Neutrophil (primary cell): ENCODE data around the gene IVNS1ABP.

ENCODE experiments used
- H3K27ac ChIP-seq: fragments of 200-600 bp; sonication (generic); 2 replicates; pipeline ENCODE4 v1.5.1; 2016; ENCODE audit warnings: mild to moderate bottlenecking, moderate library complexity
- H3K27me3 ChIP-seq: fragments of 200-600 bp; sonication (generic); 2 replicates; pipeline ENCODE4 v1.6.0; 2016; ENCODE audit warnings: mild to moderate bottlenecking
- H3K36me3 ChIP-seq: fragments of 200-600 bp; sonication (generic); 2 replicates; pipeline ENCODE4 v1.5.1; 2017
- H3K4me1 ChIP-seq, 2 experiments: fragments of 200-600 bp in 1 of 2; sonication (generic) in 1 of 2; 1 replicate in 1 of 2; 2 replicates in 1 of 2; pipeline versions ENCODE4 v1.5.1 to v1.6.1; 2013 to 2016; ENCODE audit warnings: low read depth in 1 of 2, low read length in 1 of 2, mild to moderate bottlenecking in 1 of 2, moderate library complexity in 1 of 2; ENCODE audit not compliant: control insufficient read depth in 1 of 2, insufficient read depth in 1 of 2
- H3K4me3 ChIP-seq, 2 experiments: fragments of 200-600 bp in 1 of 2; sonication (generic) in 1 of 2; 1 replicate in 1 of 2; 2 replicates in 1 of 2; pipeline ENCODE4 v1.5.1; 2013 to 2016; ENCODE audit warnings: low read depth in 1 of 2, low read length in 1 of 2, mild to moderate bottlenecking in 1 of 2, moderate library complexity in 1 of 2
- H3K9me3 ChIP-seq: fragments of 200-600 bp; sonication (generic); 2 replicates; pipeline ENCODE4 v1.5.1; 2016
- TF ChIP-seq, protein P1 (sequence below): fragments of 200-600 bp; sonication (generic); IDR thresholded peaks from 2 replicates; pipeline ENCODE4 v1.5.1; 2016; ENCODE audit warnings: antibody characterized with exemption

IVNS1ABP gene

DNA sequence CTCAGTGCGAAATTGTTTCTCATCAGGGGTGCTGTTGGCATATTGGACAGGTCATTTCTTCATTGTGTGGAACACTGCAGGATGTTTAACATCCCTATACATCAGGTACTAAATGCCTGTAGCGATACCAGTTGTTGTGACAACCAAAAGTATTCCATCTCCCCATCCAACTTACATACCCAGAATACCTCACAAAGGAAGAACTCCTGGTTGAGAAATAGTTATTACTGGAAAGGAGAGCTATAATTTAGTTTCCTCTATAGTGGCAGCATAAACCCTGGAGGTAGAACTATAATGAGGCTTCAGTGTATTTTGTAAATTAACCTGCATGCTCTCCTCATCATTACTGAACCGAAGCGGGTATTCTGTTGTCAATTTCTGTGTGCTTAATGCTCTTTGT is 45.1 kb downstream of the IVNS1ABP start:
- Histone ChIP-seq H3K4me1 (no peaks in the 10 kb centered on the region), H3K4me3 (no peak overlapping the region), H3K36me3 (no peaks in the 10 kb centered on the region), H3K9me3 (no peaks in the 10 kb centered on the region), H3K27ac (no peak overlapping the region), H3K27me3 (no peaks in the 10 kb centered on the region)
- TF ChIP-seq, protein P1, sequence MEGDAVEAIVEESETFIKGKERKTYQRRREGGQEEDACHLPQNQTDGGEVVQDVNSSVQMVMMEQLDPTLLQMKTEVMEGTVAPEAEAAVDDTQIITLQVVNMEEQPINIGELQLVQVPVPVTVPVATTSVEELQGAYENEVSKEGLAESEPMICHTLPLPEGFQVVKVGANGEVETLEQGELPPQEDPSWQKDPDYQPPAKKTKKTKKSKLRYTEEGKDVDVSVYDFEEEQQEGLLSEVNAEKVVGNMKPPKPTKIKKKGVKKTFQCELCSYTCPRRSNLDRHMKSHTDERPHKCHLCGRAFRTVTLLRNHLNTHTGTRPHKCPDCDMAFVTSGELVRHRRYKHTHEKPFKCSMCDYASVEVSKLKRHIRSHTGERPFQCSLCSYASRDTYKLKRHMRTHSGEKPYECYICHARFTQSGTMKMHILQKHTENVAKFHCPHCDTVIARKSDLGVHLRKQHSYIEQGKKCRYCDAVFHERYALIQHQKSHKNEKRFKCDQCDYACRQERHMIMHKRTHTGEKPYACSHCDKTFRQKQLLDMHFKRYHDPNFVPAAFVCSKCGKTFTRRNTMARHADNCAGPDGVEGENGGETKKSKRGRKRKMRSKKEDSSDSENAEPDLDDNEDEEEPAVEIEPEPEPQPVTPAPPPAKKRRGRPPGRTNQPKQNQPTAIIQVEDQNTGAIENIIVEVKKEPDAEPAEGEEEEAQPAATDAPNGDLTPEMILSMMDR, result no peak

- H3K4me1 ChIP-seq, result no peaks in the 10 kb centered on the region
- no peaks in the 10 kb centered on the region for H3K36me3 ChIP-seq
- no peak overlapping the region for H3K27ac ChIP-seq
- H3K4me3 ChIP-seq, result no peak overlapping the region
- H3K9me3 ChIP-seq, result no peaks in the 10 kb centered on the region
- TF ChIP-seq, protein P1, result no peak
- no peaks in the 10 kb centered on the region for H3K27me3 ChIP-seq
These were observed 48.7 kb downstream of the IVNS1ABP start for GRCh38 chr1:185268352-185268751.

- no peaks in the 10 kb centered on the region for H3K36me3 ChIP-seq
- no peaks in the 10 kb centered on the region for H3K4me1 ChIP-seq
- H3K4me3 ChIP-seq, result no peak overlapping the region
- no peak overlapping the region for H3K27ac ChIP-seq
- TF ChIP-seq, protein P1, result no peak
- H3K27me3 ChIP-seq, result no peaks in the 10 kb centered on the region
- no peaks in the 10 kb centered on the region for H3K9me3 ChIP-seq
These were observed 49.3 kb downstream of the IVNS1ABP start for GRCh38 chr1:185267701-185268100.

DNA sequence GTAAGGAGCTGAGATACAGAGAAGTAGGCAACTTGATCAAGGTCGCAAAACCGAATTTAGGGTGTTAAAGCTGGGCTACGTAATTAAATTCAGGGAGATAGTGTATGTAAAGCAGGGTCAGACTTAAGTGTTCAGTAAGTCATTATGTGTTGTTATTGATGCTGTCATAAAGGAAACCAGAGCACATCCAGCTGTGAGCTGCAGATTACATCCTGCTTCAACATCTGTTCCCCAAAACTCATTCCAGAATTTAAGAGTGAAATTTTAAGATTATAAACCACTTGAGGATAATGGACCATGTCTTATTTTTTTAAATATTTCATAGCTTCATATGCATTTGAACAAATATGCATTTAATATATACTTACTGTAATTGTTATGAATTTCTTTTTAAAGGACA is 49.7 kb downstream of the IVNS1ABP start:
- Histone ChIP-seq H3K4me3 (no peak overlapping the region), H3K27me3 (no peaks in the 10 kb centered on the region), H3K27ac (no peak overlapping the region), H3K9me3 (no peaks in the 10 kb centered on the region), H3K36me3 (no peaks in the 10 kb centered on the region), H3K4me1 (no peaks in the 10 kb centered on the region)
- TF ChIP-seq, protein P1, result no peak

DNA sequence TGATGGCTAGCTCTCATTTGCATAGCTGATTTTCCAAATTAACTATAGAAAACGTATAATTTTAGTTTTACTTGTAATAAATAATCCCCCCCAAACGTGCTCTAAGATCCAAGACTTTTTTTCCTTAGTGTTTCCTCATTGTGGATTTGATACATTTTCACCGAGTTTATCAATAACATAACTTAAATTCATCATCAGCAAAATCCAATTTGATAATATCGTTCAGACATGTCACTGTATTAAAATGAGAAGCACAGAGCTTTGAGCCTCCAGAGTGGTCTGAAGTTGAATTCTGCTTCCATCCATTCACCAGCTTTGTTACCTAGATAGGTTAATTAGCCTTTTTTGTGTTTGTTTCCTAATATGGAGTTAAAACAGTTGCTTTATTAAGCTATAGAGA is 51.7 kb downstream of the IVNS1ABP start:
- Histone ChIP-seq H3K9me3 (no peaks in the 10 kb centered on the region), H3K36me3 (no peaks in the 10 kb centered on the region), H3K4me3 (no peak overlapping the region), H3K27ac (no peak overlapping the region), H3K27me3 (no peaks in the 10 kb centered on the region), H3K4me1 (no peaks in the 10 kb centered on the region)
- TF ChIP-seq, protein P1, result no peak

DNA sequence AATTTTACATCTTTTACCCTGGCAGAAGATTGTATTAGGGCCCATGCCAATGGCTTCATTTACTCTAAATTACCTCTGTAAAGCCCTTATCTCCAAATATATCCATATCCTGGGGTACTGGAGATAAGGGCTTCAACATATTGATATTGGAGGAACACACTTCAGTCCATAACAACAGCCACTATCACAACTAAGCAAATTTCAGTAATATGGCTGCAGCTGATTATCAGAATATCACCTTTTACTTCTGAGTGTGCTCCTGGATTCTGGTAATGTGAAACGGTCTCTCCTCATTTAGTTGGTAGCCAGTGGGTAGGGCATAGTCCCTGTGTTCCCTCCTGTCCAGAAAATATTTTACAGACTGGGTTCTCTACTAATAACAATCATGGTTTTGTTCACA is 53.3 kb downstream of the IVNS1ABP start:
- TF ChIP-seq, protein P1, result no peak
- Histone ChIP-seq H3K36me3 (no peaks in the 10 kb centered on the region), H3K4me3 (no peak overlapping the region), H3K27ac (no peak overlapping the region), H3K4me1 (no peaks in the 10 kb centered on the region), H3K27me3 (no peaks in the 10 kb centered on the region), H3K9me3 (no peaks in the 10 kb centered on the region)
